HepG2 (cell line): ENCODE data around the gene SEPTIN10. TPM values are rescaled to one million over a fixed set of nuclear protein-coding genes. Genes with fewer than 3 reads are reported as not detected.

Experiments
- ASH2L ChIP-seq: fragments of 300-600, 200-600 bp; sonication (generic); IDR thresholded peaks from 2 replicates; pipeline ENCODE4 v1.7.0; 2017; ENCODE audit warnings: low read depth, mild to moderate bottlenecking, moderate library complexity, mixed read lengths, low read length; ENCODE audit not compliant: insufficient read length
- GZF1 ChIP-seq: sonication (generic); formaldehyde crosslinking; IDR thresholded peaks from 2 replicates; pipeline ENCODE4 v1.5.1; 2020; ENCODE audit warnings: mild to moderate bottlenecking, missing genetic modification reagents
- NCOA1 ChIP-seq: sonication (generic); formaldehyde crosslinking; IDR thresholded peaks from 2 replicates; pipeline ENCODE4 v1.9.0; 2021; ENCODE audit warnings: missing genetic modification reagents
- SMYD3 ChIP-seq: sonication (generic); formaldehyde crosslinking; IDR thresholded peaks from 2 replicates; pipeline ENCODE4 v1.8.1; 2023; ENCODE audit warnings: mild to moderate bottlenecking, missing genetic modification reagents
- SPEN ChIP-seq: sonication (generic); formaldehyde crosslinking; IDR thresholded peaks from 2 replicates; pipeline ENCODE4 v1.5.1; 2020; ENCODE audit warnings: low read depth, mild to moderate bottlenecking, missing genetic modification reagents
- SRY ChIP-seq: sonication (generic); formaldehyde crosslinking; IDR thresholded peaks from 2 replicates; pipeline ENCODE4 v1.8.0; 2022; ENCODE audit warnings: mild to moderate bottlenecking, missing genetic modification reagents
- STAT6 ChIP-seq: sonication (generic); formaldehyde crosslinking; IDR thresholded peaks from 2 replicates; pipeline ENCODE4 v1.4.0; 2020; ENCODE audit warnings: missing genetic modification reagents, mild to moderate bottlenecking, borderline replicate concordance
- UBTF ChIP-seq: sonication (generic); formaldehyde crosslinking; IDR thresholded peaks from 2 replicates; pipeline ENCODE4 v1.4.0; 2020; ENCODE audit warnings: mild to moderate bottlenecking, missing genetic modification reagents
- ZBTB8A ChIP-seq: sonication (generic); formaldehyde crosslinking; IDR thresholded peaks from 2 replicates; pipeline ENCODE4 v1.4.0; 2020; ENCODE audit warnings: mild to moderate bottlenecking, low read depth, missing genetic modification reagents, borderline replicate concordance
- ZKSCAN5 ChIP-seq: sonication (generic); formaldehyde crosslinking; IDR thresholded peaks from 2 replicates; pipeline ENCODE4 v1.5.1; 2020; ENCODE audit warnings: mild to moderate bottlenecking, missing genetic modification reagents
- ZNF407 ChIP-seq: sonication (generic); formaldehyde crosslinking; IDR thresholded peaks from one replicate; pipeline ENCODE4 v1.5.1; 2020; ENCODE audit warnings: mild to moderate bottlenecking, missing genetic modification reagents; ENCODE audit errors: not compliant biosample characterization
- ZNF446 ChIP-seq: sonication (generic); formaldehyde crosslinking; IDR thresholded peaks from 2 replicates; pipeline ENCODE4 v1.5.0; 2020; ENCODE audit warnings: mild to moderate bottlenecking, missing genetic modification reagents
- ZNF546 ChIP-seq: sonication (generic); formaldehyde crosslinking; conservative IDR thresholded peaks from 2 replicates; pipeline ENCODE4 v1.8.1; 2023; ENCODE audit warnings: mild to moderate bottlenecking, missing genetic modification reagents
- ZNF878 ChIP-seq: sonication (generic); formaldehyde crosslinking; IDR thresholded peaks from 2 replicates; pipeline ENCODE4 v1.8.1; 2023; ENCODE audit warnings: mild to moderate bottlenecking, missing genetic modification reagents, moderate library complexity
- polyA plus RNA-seq, 8 experiments: library from polyadenylated mRNA; depleted of rRNA in 3 of 8; stranded (reverse) in 7 of 8; unstranded in 1 of 8; fragments of >200 nt; fragmentation: Illumina TruSeq in 4 of 8; extraction: Trizol in 4 of 8; gene quantifications; 2 replicates each; pipeline versions ENCODE4 v1.2.1 to v1.2.3, GENCODE V29; 2011 to 2016; ENCODE audit warnings: low read depth in 4 of 8, missing spikeins in 1 of 8, mixed read lengths in 1 of 8; ENCODE audit not compliant: insufficient read depth in 1 of 8
- total RNA-seq, 5 experiments: library from RNA; depleted of rRNA; stranded (reverse); fragments of >200 nt; fragmentation: Illumina TruSeq; extraction: Trizol; gene quantifications; 2 replicates each; pipeline ENCODE4 v1.2.3, GENCODE V29; 2016; ENCODE audit warnings: low read depth in 1 of 5

Gene SEPTIN10
- total and polyA plus RNA-seq, 2 of the 13 experiments (the other 11 are each of a cell fraction or from before 2014, with no cell fraction given), result 45.8 to 67.5 TPM

- TF ChIP-seq STAT6 (CRISPR knock-in tag) (no peak), NCOA1 (CRISPR knock-in tag) (no peak), ZKSCAN5 (CRISPR knock-in tag) (peak; percentile 71; the same call in 1 of the 2 replicates), ZNF446 (CRISPR knock-in tag) (no peak), SRY (CRISPR knock-in tag) (no peak), ZNF407 (CRISPR knock-in tag) (peak; percentile 27), ZNF546 (CRISPR knock-in tag) (no peak), ASH2L (no peak), GZF1 (CRISPR knock-in tag) (no peak), ZNF878 (CRISPR knock-in tag) (no peak), ZBTB8A (no peak), UBTF (peak; percentile 41; the same call in 1 of the 2 replicates), SPEN (CRISPR knock-in tag) (peak; percentile 40; the same call in 1 of the 2 replicates), SMYD3 (no peak)
Observed at GRCh38 chr2:109630441-109631430, 17.0 kb upstream of the SEPTIN10 start (continued).
